GM19324 (cell line): ENCODE data around the gene SLC35D3.
A peak's percentile ranks its signal among the peaks of the same experiment; 100 is the strongest.
"Not testable (repeated sequence)": the region's sequence is repeated elsewhere in the genome, so short reads cannot be mapped to it uniquely, and the experiment has no call there.

Experiments
- ATAC-seq: cut with Tn5 transposase; IDR thresholded peaks from one replicate; pipeline ENCODE4 v1.9.1; 2021; ENCODE audit warnings: mild to moderate bottlenecking, moderate library complexity; ENCODE audit not compliant: unreplicated experiment, low FRiP score

Gene SLC35D3

DNA sequence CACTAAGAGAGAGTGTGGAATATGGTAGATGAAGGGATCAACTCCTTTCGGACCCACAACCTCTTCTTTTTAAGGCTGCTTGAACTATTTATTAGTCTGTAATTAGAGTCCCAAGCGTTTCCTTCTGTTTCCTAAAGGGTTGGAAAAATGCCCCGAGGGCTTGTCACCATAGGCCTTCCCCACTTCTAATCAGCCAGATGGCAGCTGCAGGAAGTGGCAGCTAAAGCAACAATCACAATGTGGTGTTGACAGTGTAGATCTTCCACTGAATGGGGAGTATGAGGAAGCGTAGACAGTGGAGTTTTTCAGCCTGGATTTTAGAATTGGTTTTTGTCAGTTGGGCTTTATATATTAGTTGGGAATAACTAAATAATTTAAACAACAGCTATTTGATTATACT lies 40.6 kb downstream of the SLC35D3 start:
- no peak for ATAC-seq

DNA sequence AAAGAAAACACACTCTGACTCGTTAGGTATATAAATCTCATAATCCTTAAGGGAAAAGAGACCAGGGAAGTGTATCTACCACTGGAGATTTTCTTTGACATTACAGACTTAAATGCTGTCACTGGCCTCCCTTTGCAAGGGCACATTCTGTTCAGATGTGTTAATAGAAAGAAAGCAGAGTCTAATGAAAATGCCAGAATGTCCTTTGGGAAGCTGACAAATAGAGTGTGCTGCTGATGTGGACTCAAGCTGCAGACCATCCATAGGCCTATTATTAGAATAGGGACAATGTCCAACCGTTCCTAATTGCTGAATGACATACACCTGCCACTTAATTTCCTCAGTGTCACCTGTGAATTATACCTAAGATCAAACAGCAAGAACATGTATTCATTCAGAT lies 41.2 kb downstream of the SLC35D3 start:
- ATAC-seq: no peak

DNA sequence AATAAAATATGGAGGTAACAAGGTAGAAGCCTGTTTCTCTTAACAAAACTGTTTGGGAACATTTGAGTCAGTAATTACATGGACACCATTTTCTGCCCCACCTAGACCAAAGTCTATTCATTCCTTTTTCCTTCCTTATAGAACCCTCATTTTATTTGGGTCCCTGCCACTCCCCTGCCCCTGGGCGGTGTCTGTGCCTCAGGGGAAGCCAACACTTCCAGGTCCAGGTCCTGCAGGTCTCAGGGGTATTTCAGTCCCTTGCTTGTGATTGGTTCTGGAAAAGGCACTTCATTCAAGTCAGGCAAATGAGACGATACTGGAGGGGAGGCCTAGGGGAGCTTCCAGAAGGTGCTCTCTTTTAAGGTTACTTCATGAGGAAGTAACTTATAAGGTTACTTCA lies 42.3 kb downstream of the SLC35D3 start:
- no peak for ATAC-seq

DNA sequence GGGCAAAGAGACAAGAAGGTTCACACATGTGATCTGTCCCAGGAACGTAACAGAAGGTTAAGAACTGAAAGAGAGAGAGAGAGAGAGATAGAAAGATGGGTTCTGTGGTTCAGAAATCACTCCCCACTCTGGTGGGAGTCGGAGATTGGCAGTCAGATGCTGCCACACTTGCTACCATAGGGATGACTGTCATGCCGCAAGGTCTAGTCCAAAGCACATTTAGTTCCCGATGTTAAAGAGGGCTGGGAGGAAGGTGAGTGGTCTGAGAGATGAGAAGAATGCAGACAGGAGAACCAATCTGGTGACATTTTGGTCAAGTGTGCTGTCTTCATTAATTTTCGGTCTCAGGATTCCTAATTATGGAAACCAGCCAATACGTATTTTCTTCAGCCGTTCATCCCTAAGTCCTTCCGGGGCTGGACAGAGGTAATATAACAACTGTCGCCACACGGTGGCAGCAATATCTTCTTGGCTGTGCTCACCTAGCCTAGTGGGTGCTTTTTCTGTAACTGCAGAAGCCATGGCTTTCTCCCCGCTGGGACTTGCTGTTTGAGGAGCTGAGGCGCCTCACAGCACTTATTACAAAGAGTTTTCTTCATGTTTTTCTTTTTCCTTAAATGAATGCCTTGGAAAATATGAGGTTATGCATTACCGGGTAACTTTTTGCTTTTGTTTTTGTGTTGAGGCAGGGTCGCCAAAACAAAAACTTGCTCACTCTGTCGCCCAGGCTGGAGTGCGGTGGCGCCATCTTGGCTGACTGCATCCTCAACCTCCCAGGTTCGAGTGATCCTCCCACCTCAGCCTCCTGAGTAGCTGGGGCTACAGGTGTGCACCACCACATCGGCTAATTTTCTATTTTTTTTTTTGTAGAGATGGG lies 46.0 kb downstream of the SLC35D3 start:
- peak; percentile 89 for ATAC-seq

DNA sequence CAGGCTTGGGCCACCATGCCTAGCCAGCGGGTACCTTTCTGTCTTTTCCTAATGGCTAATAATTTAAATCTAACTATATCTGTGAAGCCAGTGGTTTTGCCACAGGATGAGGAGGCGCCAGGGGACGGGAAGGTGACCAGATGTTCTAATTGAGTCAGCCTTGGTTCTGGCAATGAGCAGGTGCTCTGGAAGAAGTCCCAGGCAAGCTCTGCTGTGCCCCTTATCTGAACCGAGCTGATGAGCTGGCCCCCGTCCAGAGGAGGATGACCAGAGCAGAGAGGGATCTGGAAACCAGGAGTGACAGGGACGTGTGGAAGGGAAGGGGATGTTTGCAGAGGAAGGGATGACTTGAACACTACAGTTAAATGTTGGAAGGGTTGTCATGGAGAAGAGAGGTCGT lies 46.7 kb downstream of the SLC35D3 start:
- no peak for ATAC-seq

DNA sequence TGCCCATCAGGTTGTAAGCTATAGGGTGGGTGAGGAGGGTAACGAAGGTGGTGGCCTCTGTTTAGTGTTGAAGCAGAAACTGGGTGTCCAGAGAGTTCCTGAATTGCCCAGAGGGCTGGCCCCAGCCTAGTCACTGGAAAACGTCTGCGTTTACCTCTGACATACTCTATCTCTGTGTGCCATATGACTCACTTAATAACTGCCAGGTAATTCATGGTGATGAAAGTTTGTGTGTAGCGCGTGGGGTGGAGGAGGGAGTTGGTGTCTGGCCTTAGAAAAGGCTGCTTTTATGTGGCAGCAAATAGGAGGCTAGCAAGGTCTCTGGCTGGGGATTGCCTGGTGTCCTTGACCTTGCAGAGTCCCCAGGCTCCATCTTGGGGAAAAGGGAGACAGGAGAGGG lies 47.3 kb downstream of the SLC35D3 start:
- ATAC-seq: no peak

DNA sequence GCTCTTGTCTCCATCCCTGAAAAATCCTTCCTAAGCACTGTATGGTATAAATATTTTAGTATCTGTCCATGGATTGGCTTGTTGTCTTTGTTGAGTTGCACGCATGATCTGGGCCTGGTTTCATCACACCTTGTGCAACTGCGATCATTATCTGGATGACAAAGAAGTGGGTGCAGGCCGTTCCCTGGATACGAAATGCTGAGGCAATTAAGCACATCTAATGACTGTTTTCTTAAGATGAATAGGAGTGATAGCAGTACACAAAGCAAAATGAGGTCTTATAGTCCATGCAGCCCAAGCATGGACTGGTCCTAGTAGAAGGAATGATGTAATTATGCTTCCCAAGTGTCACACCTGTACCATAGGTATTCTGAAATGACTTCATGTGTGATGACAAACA lies 47.8 kb downstream of the SLC35D3 start:
- ATAC-seq: no peak

DNA sequence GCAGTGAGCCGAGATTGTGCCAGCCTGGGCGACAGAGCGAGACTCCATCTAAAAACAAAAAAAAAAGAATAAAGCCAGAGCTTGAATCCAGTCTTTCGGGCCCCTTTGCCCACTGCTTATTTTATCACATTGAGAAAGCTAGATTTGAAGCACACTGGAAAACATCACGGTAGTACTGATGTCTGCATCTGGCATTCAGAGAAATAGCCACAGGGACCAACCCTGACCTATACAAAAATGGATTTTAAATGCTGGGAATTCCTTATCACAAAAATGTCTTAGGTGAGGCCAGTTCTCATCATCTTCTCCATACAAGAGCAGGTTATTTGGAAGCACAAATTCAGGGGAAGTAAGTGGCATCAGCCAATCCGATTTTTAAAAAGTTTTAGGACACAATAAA lies 49.5 kb downstream of the SLC35D3 start:
- no peak for ATAC-seq

DNA sequence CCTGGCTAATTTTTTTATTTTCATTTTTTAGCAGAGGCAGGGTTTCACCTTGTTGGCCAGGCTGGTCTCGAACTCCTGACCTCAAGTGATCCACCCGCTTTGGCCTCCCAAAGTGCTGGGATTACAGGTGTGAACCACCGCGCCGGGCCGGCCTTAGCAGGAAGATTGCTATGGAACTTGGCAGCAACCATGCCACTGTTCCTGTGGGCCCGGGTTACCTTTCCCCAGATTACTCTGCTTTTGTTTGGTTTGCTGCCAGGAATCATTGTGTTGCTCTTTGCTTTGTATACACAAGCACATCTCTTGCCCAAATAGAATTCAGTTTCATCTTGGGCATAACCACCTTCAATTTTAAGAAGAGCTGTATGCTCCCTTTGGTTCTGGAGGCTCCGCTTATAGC lies 51.7 kb downstream of the SLC35D3 start:
- ATAC-seq: not testable (repeated sequence)
